GM19193 (cell line): Measurements from ENCODE around the gene UBL5.

ENCODE experiments used
- POLR2A ChIP-seq: IDR thresholded peaks from 4 replicates; pipeline ENCODE4 v1.6.1; 2011; ENCODE audit not compliant: insufficient read depth, insufficient read length; ENCODE audit errors: extremely low read depth

UBL5 gene

DNA sequence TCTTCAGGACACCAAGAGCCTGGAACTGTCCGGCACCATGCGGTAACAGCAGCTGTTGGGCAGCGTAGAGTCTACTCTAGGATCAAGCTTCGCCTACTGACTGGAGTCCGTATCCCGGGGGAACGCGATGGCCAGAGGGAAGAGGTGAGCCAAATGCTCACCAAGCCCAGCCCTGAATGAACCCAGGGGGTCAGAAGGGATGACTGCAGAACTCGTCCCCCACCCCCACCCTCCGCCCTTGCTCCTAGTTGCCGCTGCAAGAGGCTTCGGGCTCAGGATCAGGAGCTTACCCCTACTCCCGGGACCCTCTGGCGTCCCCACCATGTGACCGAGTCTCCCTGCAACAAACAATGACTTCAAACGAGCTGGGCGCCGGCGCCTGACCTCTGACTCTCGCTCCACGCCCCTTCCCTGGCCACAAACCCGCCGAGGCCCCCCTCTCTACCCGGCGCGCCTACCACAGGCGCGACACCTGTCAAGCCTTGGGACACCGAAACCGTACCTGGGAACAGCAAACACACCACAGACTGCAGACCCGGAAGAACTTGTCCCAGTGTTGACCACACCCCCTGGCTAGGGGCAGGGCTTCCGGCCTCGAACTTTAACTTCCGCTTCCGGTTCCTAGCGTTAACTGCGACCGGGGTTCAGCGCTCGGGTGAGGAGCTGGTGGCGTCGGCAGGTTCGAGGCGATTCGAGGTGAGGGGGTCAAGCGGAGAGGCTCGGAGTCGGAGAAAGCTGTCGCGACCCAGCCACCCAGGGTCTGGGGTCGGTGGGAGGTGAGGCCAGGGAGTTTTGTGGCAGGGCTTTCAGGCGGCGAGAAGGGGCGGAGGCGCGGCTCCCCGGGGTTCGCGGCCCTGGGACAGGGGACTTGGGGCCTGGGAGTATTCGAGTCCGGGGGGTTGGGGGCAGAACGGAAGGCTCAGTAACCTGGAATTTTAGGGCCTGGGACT lies at the start of gene UBL5:
Gene UBL5, plus strand, starts transcription at position 630 of the 950 bp plus-strand sequence. CDS start 420 bp downstream, outside the sequence.
- peak; percentile 97 for TF ChIP-seq POLR2A

DNA sequence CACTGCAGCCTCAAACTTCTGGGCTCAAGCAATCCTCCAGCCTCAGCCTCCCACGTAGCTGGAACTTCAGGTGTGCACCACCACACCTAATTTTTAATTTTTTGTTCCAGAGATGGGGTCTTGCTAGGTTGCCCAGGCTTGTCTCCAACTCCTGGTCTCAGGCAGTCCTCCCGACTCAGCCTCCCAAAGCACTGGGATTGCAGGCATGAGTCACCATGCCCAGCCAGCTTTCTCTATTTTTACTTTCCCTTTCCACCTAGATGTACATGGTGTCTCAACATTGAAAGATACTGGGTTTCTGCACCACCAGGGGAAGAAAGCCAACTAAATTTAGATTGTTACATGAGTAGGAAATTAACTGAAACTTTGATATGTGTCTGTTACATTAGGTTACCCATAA lies 45.4 kb upstream of the UBL5 start:
- no peak for TF ChIP-seq POLR2A

DNA sequence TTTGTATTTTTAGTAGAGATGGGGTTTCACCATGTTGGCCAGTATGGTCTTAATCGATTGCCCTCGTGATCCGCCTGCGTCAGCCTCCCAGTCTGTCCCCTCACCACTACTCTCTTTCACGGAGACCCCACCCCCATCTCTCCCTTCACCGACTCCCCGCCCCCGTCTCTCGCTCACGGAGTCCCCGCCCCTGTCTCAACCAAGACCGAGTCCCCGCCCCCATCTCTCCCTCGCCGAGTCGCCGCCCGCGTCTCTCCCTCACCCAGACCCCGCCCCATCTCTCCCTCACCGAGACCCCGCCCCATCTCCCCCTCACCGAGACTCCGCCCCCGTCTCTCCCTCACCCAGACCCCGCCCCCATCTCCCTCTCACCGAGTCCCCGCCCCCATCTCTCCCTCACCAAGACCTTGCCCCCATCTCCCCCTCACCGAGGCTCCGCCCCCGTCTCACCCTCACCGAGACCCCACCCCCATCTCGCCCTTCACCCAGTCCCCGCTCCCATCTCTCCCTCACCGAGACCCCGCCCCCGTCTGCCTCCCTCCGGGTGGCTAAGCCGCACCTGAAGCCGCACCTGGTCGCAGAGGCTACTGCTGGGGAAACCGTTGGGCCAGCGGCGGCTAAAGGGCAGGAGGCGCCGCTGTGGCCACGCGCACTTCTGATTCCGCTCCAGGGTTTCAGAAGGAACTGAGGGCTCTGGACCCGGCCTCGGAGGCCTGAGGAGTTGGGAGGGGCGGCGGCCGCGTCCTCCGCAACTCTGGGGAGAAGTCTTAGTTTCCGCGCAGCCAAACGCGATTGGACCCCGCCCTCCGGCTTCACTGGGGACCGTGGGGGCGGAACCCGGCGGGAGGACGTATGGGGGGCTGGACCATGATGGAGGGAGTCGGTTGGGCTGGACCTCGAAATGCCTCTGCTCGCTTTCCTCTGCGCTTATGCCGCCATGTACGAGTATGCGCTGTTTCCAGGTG lies 42.1 kb upstream of the UBL5 start:
- TF ChIP-seq POLR2A: peak; percentile 62

DNA sequence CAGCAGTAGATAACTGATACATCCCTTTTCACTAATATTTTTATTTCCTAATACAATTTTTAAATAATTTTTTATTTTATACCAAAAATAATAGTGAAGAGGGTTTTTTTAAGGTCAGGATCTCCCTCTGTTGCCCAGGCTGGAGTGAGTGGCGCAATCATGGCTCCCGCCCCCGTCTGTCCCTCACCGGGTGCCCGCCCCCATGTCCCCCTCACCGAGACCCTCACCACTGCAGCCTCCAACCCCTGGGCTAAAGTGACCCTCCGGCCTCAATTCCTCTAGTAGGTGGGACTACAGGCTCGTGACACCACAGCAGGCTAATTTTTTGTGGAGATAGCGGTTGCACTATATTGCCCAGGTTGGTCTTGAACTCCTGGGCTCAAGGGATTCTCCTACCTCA lies 41.4 kb upstream of the UBL5 start:
- TF ChIP-seq POLR2A: no peak

DNA sequence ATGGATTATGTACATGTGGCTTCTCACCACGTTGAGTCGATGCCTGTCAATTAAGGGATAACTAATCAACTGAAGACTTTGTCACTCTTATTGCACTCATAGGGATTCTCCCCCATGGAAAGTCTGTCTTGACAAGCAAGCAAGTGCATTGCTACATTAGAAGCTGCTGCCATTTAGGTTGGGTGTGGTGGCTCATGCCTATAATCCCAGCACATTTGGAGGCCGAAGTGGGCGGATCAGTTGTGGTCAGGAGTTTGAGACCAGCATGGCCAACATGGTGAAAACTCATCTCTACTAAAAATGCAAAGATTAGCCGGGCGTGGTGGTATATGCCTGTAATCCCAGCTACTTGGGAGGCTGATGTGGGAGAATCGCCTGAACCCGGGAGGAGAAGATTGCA lies 40.9 kb upstream of the UBL5 start:
- TF ChIP-seq POLR2A: no peak

DNA sequence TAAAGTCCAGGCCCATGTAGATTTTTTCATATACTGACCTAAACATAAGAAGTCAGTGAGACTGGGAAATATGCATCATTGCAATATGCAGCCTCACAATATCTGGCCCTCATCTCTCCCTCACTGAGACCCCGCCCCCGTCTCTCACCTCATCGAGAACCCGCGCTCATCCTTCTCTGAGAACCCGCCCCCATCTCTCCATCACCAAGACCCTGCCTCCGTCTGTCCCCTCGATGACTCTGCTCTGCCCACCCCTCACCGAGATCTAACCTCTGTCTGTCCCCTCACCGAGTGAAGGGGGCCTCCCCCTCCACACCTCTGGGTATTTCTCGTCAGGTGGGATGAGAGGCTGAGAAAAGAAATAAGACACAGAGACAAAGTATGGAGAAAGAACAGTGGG lies 38.7 kb upstream of the UBL5 start:
- no peak for TF ChIP-seq POLR2A

DNA sequence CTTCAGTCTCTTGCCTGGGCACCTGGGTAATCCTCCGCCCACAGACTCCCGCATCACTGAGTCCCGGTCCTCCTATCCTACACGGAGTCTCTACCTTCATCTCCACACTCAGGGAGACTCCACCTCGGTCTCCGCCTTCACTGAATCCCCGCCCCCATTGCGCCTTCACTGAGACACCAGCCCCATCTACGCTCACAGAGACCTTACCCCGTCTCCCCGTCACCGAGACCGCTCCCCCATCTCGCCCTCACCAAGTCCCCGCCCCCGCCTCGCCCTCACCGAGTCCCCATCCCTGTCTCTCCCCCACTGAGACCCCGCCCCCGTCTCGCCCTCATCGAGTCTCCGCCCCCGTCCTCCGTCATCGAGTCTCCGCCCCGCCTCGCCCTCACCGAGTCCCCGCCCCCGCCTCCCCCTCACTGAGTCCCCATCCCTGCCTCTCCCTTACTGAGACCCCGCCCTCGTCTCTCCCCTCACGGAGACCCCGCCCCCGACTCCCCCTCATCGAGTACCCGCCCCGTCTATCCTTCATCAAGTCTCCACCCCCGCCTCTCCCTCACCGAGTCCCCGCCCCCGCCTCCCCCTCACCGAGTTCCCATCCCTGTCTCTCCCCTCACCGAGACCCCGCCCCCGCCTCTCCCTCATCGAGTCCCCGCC lies 36.0 kb upstream of the UBL5 start:
- no peak for TF ChIP-seq POLR2A

DNA sequence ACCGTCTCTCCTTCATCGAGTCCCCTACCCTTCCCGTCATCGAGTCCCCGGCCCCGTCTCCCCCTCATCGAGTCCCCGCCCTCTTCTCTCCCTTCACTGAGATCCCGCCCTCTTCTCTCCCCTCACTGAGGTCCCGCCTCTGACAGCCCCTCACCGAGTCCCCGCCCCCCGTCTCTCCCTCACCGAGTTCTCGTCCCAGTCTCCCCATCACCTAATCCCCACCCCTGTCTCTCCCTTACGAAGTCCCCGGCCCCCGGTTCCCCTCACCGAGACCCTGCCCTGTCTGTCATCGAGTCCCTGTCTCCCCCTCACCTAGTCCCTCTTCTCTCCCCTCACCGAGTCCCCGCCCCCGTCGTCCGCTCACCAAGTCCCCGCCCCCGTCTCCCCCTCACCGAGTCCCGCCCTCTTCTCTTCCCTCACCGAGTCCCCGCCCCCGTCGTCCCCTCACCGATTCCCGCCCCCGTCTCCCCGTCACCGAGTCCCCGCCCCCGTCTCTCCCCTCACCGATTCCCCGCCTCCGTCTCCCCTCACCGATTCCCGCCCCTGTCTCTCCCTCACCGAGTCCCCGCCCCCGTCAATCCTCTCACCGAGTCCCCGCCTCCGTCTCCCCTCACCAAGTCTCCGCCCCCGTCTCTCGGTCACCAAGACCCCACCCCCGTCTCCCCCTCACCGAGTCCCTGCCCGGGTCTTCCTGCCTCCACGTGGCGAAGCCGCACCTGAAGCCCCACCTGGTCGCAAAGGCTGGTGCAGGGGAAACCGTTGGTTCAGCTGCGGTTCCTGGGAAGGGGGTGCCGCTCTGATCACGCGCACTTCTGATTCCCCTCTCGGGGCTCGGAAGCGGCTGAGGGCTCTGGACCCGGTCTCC lies 35.3 kb upstream of the UBL5 start:
- TF ChIP-seq POLR2A: no peak

DNA sequence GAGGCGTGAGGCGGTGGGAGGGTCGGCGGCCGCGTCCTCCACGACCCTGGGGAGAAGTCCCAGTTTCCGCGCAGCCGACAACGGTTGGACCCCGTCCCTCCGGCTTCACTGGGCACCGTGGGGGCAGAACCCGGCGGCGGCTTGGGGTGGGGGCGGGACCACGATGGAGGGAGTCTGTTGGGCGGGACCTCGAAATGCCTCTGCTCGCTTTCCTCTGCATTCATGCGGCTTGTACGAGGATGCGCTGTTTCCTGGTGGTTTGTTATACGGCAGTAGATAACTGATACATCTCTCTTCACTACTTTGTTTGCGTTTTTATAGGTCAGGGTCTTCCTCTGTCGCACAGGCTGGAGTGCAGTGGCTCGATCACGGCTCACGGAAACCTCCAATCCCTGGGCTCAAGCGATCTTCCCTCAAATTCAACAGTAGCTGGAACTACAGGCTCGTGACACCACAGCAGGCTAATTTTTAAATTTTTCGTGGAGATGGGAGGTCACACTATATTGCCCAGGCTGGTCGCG lies 34.6 kb upstream of the UBL5 start:
- TF ChIP-seq POLR2A: no peak

DNA sequence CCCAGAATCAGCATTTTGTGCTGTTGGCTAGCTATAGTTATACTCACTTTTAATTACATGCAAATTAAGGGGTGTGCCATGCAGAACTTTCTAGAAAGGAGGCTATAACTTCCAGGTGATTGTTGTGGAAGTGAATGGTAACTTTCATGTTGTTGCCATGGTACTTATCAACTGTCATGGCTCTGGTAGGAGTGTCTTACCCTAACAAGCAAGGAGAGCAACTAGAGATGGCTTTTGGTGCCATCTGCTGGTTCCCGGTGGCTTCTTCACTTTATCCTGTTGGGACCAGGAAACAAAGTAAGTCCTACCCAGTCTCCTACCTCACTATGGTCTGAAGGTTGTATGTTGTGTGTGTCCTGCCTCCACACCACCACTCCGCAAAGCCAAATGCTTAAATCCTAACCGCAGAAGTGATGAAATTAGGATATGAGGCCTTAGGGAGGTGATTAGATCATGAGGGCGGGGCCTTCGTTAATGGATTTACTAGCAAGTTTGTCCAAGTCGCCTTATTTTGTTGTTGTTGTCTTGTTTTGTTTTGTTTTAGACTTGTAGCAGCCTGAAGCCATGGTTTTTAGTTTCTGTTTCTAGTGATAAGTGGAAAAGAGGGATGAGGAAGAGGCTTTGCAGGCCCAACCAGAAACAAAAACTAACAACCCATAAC lies 31.5 kb upstream of the UBL5 start:
- no peak for TF ChIP-seq POLR2A

DNA sequence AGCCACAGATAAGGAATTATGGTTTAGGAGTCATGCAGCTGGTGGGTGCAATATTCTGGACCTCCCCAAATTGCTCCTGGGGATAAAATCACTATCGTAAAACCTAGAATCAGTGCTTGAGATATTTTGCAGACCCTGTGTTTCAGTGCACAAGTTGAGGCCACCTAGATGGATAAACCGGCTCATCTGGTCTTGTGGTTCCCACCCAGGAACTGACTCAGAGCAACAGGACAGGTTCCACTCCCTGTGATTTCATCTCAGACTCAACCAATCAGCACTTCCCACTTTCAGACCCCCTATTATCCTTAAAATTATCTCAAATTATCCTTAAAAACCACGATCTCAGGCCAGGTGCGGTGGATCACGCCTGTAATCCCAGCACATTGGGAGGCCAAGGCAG lies 29.8 kb upstream of the UBL5 start:
- no peak for TF ChIP-seq POLR2A

DNA sequence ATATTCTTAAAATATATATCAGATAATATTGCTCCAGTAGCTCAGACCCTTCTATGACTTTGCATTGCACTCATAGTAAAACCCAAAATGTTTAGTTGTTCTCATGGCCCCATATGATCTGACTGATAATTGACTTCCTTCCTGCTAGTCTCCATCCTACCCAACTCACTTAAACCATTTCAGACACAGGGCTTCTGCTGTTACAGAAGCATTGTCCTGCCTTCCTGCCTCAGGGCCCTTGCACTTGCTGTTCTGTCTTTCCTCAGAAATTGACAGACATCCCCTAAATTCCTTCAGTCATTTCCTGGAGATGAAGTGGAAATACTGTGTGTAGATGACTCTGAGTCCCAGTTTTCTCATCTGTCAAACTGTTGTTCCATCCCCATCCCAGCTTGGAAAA lies 28.6 kb upstream of the UBL5 start:
- no peak for TF ChIP-seq POLR2A

DNA sequence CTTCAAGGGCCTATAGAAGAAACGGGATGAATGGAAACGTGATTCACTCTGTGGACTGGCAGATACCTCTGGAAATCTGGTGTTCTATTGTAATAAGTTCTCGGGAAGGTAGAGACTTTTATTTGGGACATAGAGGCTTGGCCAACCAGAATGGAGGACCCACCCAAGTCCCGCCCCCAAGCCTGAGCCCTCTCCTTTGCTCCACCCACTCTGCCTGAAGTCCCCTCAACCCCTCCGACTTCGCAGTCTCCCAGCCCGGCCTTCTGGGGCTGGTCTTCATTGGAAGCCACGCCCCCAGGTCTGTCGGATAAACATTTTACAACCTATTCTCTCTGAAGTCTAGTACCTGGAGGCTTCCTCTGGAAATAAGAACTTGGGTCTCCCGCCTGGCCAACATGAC lies 25.7 kb upstream of the UBL5 start:
- no peak for TF ChIP-seq POLR2A

DNA sequence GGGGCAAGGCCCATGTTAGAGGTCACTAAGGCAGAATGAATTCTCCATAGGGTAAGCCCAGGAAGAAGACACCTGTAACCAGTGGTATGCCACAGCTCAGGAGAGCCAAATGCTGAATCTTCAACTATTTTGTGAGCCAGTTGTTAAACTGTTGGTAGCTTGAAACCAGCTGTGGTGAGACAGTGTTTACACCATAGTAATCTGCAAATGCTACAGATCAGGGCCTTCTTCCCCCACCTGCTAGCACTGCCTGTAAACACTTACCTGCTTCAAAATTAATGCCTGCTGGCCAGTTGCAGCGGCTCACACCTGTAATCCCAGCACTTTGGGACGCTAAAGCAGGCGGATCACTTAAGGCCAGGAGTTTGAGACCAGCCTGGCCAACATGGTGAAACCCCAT lies 20.9 kb upstream of the UBL5 start:
- TF ChIP-seq POLR2A: no peak
